ENCODE data around the gene ITGB3.

GRCh38 chr17:47316311-47316710 lies 62.7 kb downstream of the ITGB3 start:
- TF ChIP-seq POLR2A (IDR thresholded peaks at IDR 0.05) = no peak
- TF ChIP-seq, protein P1, sequence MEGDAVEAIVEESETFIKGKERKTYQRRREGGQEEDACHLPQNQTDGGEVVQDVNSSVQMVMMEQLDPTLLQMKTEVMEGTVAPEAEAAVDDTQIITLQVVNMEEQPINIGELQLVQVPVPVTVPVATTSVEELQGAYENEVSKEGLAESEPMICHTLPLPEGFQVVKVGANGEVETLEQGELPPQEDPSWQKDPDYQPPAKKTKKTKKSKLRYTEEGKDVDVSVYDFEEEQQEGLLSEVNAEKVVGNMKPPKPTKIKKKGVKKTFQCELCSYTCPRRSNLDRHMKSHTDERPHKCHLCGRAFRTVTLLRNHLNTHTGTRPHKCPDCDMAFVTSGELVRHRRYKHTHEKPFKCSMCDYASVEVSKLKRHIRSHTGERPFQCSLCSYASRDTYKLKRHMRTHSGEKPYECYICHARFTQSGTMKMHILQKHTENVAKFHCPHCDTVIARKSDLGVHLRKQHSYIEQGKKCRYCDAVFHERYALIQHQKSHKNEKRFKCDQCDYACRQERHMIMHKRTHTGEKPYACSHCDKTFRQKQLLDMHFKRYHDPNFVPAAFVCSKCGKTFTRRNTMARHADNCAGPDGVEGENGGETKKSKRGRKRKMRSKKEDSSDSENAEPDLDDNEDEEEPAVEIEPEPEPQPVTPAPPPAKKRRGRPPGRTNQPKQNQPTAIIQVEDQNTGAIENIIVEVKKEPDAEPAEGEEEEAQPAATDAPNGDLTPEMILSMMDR (IDR thresholded peaks at IDR 0.05) = no peak
- no peak for TF ChIP-seq EP300 (IDR thresholded peaks at IDR 0.05)
- peak; percentile 50 for TF ChIP-seq POLR2AphosphoS5 (IDR thresholded peaks at IDR 0.05)

All from gastroesophageal sphincter (tissue), 3 donors.